GM23338 (cell line): ENCODE results near the gene PAQR5. TPM values are rescaled to one million over a fixed set of nuclear protein-coding genes. Genes with fewer than 3 reads are reported as not detected.

Experiments
- ATAC-seq: fragments of 200-7000 bp; cut with Tn5 transposase; 3 replicates; pipeline ENCODE4 v1.9.1; 2020
- DNase-seq: peaks from one replicate; pipeline ENCODE4 v3.0.0-alpha.2; 2015; ENCODE audit warnings: low spot score
- H2AFZ ChIP-seq: fragments of 200-600 bp; sonication (generic); 2 replicates; pipeline ENCODE4 v1.8.0; 2016; ENCODE audit warnings: antibody characterized with exemption, mild to moderate bottlenecking, moderate library complexity
- H3F3A ChIP-seq: fragments of 200-600 bp; sonication (generic); replicated peaks from 2 replicates; pipeline ENCODE4 v1.8.0; 2017; ENCODE audit warnings: antibody characterized with exemption, mixed run types, low read depth
- H3K27ac ChIP-seq: fragments of 200-600 bp; sonication (generic); 2 replicates; pipeline ENCODE4 v1.6.1; 2016; ENCODE audit warnings: low read depth
- H3K27me3 ChIP-seq: fragments of 200-600 bp; sonication (generic); 2 replicates; pipeline ENCODE4 v1.8.0; 2016; ENCODE audit warnings: mild to moderate bottlenecking, mixed run types, moderate library complexity; ENCODE audit not compliant: insufficient read depth
- H3K36me3 ChIP-seq: fragments of 200-600 bp; sonication (generic); 2 replicates; pipeline ENCODE4 v1.8.0; 2016; ENCODE audit warnings: mild to moderate bottlenecking; ENCODE audit not compliant: insufficient read depth
- H3K4me1 ChIP-seq: fragments of 200-600 bp; sonication (generic); 2 replicates; pipeline ENCODE4 v1.8.0; 2016; ENCODE audit warnings: mild to moderate bottlenecking, moderate library complexity; ENCODE audit not compliant: insufficient read depth
- H3K4me2 ChIP-seq: fragments of 200-600 bp; sonication (generic); 2 replicates; pipeline ENCODE4 v1.7.1; 2017; ENCODE audit warnings: mixed run types
- H3K4me3 ChIP-seq: fragments of 200-600 bp; sonication (generic); 2 replicates; pipeline ENCODE4 v1.6.1; 2016; ENCODE audit warnings: mixed run types
- H3K79me2 ChIP-seq: fragments of 200-600 bp; sonication (generic); replicated peaks from 2 replicates; pipeline ENCODE4 v1.8.0; 2017; ENCODE audit warnings: mild to moderate bottlenecking; ENCODE audit not compliant: insufficient read depth
- H3K9me2 ChIP-seq: fragments of 200-600 bp; sonication (generic); 2 replicates; pipeline ENCODE4 v1.8.0; 2017; ENCODE audit not compliant: insufficient read depth
- H4K20me1 ChIP-seq: fragments of 200-600 bp; sonication (generic); replicated peaks from 2 replicates; pipeline ENCODE4 v1.8.0; 2017; ENCODE audit warnings: mild to moderate bottlenecking; ENCODE audit not compliant: insufficient read depth
- H3K27ac Mint-ChIP-seq: 2 replicates; pipeline ENCODE4 v1.8.0; 2020; ENCODE audit warnings: inconsistent platforms, mild to moderate bottlenecking, moderate library complexity, mixed read lengths
- H3K27me3 Mint-ChIP-seq: 3 replicates; pipeline ENCODE4 v1.8.0; 2022; ENCODE audit warnings: low read depth, mild to moderate bottlenecking, moderate library complexity, mixed read lengths, inconsistent platforms; ENCODE audit not compliant: insufficient read depth, poor library complexity
- H3K36me3 Mint-ChIP-seq: 3 replicates; pipeline ENCODE4 v1.8.0; 2021; ENCODE audit warnings: low read depth, mild to moderate bottlenecking, inconsistent platforms, moderate library complexity, mixed read lengths
- H3K4me1 Mint-ChIP-seq: 3 replicates; pipeline ENCODE4 v1.8.0; 2020; ENCODE audit warnings: mild to moderate bottlenecking, inconsistent platforms, mixed read lengths
- H3K4me3 Mint-ChIP-seq: 3 replicates; pipeline ENCODE4 v1.8.0; 2021; ENCODE audit warnings: moderate library complexity, mild to moderate bottlenecking, inconsistent platforms, mixed read lengths
- H3K9me3 Mint-ChIP-seq: 3 replicates; pipeline ENCODE4 v1.8.0; 2020; ENCODE audit warnings: moderate library complexity, mild to moderate bottlenecking, inconsistent platforms, mixed read lengths
- CREB1 ChIP-seq: fragments of 250-450 bp; sonication (Bioruptor Pico); IDR thresholded peaks from 2 replicates; pipeline ENCODE4 v1.5.0; 2020; ENCODE audit warnings: low read depth, mild to moderate bottlenecking, moderate library complexity
- CTCF ChIP-seq, 2 experiments: fragments of 200-600 bp in 1 of 2; sonication (generic) in 1 of 2; conservative IDR thresholded peaks; 2 replicates each; pipeline versions ENCODE4 v1.5.1 to v1.6.1; 2016 to 2017; ENCODE audit warnings: antibody characterized with exemption in 2 of 2, low read depth in 2 of 2, mild to moderate bottlenecking in 2 of 2, moderate library complexity in 1 of 2
- ETS1 ChIP-seq: IDR thresholded peaks from 2 replicates; pipeline ENCODE4 v1.6.1; 2016; ENCODE audit warnings: antibody characterized with exemption
- EZH2 ChIP-seq: fragments of 200-600 bp; sonication (generic); IDR thresholded peaks from one replicate; pipeline ENCODE4 v1.8.0; 2017; ENCODE audit warnings: antibody characterized with exemption, mild to moderate bottlenecking, low read depth; ENCODE audit not compliant: unreplicated experiment
- EZH2phosphoT487 ChIP-seq: fragments of 200-600 bp; sonication (generic); IDR thresholded peaks from one replicate; pipeline ENCODE4 v1.8.1; 2018; ENCODE audit warnings: antibody characterized with exemption; ENCODE audit not compliant: unreplicated experiment
- JUNB ChIP-seq: IDR thresholded peaks from one replicate; pipeline ENCODE4 v1.6.1; 2016; ENCODE audit warnings: antibody characterized with exemption; ENCODE audit not compliant: unreplicated experiment
- NANOG ChIP-seq: IDR thresholded peaks from 2 replicates; pipeline ENCODE4 v1.6.1; 2016; ENCODE audit warnings: antibody characterized with exemption, borderline replicate concordance
- POLR2AphosphoS5 ChIP-seq: IDR thresholded peaks from 2 replicates; pipeline ENCODE4 v1.6.1; 2016; ENCODE audit warnings: antibody characterized with exemption, low read depth
- STAT1 ChIP-seq: IDR thresholded peaks from one replicate; pipeline ENCODE4 v1.6.1; 2016; ENCODE audit warnings: antibody characterized with exemption; ENCODE audit not compliant: unreplicated experiment
- ZNF114 ChIP-seq: fragments of 250-450 bp; sonication (Bioruptor Pico); IDR thresholded peaks from 2 replicates; pipeline ENCODE4 v1.5.0; 2020; ENCODE audit warnings: mild to moderate bottlenecking, moderate library complexity
- ZNF331 ChIP-seq: fragments of 250-450 bp; sonication (Bioruptor Pico); IDR thresholded peaks from 2 replicates; pipeline ENCODE4 v1.5.0; 2020; ENCODE audit warnings: low read depth, mild to moderate bottlenecking, moderate library complexity
- polyA plus RNA-seq: library from polyadenylated mRNA; unstranded; fragments of >200 nt; fragmentation: Nextera tagmentation; extraction: Ambion mirVana; gene quantifications from 2 replicates; pipeline ENCODE4 v1.2.1, GENCODE V29; 2016
- total RNA-seq: library from RNA; depleted of rRNA; stranded (reverse); fragments of >200 nt; shearing (Covaris generic); gene quantifications from 2 replicates; pipeline ENCODE4 v1.2.3, GENCODE V29; 2014
- TF ChIP-seq, protein P1 (sequence below): fragments of 250-450 bp; sonication (Bioruptor Pico); IDR thresholded peaks from 2 replicates; pipeline ENCODE4 v1.5.0; 2020; ENCODE audit warnings: mild to moderate bottlenecking, moderate library complexity
- TF ChIP-seq, protein P2 (sequence below): IDR thresholded peaks from one replicate; pipeline ENCODE4 v1.6.1; 2018; ENCODE audit warnings: antibody characterized with exemption; ENCODE audit not compliant: unreplicated experiment

The PAQR5 gene
- total and polyA plus RNA-seq, 2 experiments from 2014 or later = 8.7 to 14.5 TPM

- ATAC-seq (no peak), DNase-seq (no peak)
- Histone ChIP-seq H3K27ac (no peak overlapping the region; the same call in 1 of the 2 replicates), H3K4me2 (no peak overlapping the region), H3K36me3 (peaks cover 72% of the 10 kb centered on the region), H3K27me3 (no peaks in the 10 kb centered on the region), H2AFZ (no peak overlapping the region), H3K4me1 (no peaks in the 10 kb centered on the region), H4K20me1 (peaks cover 7% of the 10 kb centered on the region), H3K4me3 (no peak overlapping the region), H3F3A (no peaks in the 10 kb centered on the region), H3K79me2 (0 out of 2 replicates have a peak, but pooled peaks cover 4% of the 10 kb centered on the region), H3K9me2 (no peaks in the 10 kb centered on the region)
- H3K27me3 Mint-ChIP-seq = no peaks in the 10 kb centered on the region
- no peaks in the 10 kb centered on the region for H3K4me1 Mint-ChIP-seq
- H3K36me3 Mint-ChIP-seq = peaks cover 89% of the 10 kb centered on the region
- TF ChIP-seq CREB1 = no peak
- TF ChIP-seq EZH2 = no peak
- TF ChIP-seq NANOG = no peak
- TF ChIP-seq STAT1 = no peak
- TF ChIP-seq, protein P1, sequence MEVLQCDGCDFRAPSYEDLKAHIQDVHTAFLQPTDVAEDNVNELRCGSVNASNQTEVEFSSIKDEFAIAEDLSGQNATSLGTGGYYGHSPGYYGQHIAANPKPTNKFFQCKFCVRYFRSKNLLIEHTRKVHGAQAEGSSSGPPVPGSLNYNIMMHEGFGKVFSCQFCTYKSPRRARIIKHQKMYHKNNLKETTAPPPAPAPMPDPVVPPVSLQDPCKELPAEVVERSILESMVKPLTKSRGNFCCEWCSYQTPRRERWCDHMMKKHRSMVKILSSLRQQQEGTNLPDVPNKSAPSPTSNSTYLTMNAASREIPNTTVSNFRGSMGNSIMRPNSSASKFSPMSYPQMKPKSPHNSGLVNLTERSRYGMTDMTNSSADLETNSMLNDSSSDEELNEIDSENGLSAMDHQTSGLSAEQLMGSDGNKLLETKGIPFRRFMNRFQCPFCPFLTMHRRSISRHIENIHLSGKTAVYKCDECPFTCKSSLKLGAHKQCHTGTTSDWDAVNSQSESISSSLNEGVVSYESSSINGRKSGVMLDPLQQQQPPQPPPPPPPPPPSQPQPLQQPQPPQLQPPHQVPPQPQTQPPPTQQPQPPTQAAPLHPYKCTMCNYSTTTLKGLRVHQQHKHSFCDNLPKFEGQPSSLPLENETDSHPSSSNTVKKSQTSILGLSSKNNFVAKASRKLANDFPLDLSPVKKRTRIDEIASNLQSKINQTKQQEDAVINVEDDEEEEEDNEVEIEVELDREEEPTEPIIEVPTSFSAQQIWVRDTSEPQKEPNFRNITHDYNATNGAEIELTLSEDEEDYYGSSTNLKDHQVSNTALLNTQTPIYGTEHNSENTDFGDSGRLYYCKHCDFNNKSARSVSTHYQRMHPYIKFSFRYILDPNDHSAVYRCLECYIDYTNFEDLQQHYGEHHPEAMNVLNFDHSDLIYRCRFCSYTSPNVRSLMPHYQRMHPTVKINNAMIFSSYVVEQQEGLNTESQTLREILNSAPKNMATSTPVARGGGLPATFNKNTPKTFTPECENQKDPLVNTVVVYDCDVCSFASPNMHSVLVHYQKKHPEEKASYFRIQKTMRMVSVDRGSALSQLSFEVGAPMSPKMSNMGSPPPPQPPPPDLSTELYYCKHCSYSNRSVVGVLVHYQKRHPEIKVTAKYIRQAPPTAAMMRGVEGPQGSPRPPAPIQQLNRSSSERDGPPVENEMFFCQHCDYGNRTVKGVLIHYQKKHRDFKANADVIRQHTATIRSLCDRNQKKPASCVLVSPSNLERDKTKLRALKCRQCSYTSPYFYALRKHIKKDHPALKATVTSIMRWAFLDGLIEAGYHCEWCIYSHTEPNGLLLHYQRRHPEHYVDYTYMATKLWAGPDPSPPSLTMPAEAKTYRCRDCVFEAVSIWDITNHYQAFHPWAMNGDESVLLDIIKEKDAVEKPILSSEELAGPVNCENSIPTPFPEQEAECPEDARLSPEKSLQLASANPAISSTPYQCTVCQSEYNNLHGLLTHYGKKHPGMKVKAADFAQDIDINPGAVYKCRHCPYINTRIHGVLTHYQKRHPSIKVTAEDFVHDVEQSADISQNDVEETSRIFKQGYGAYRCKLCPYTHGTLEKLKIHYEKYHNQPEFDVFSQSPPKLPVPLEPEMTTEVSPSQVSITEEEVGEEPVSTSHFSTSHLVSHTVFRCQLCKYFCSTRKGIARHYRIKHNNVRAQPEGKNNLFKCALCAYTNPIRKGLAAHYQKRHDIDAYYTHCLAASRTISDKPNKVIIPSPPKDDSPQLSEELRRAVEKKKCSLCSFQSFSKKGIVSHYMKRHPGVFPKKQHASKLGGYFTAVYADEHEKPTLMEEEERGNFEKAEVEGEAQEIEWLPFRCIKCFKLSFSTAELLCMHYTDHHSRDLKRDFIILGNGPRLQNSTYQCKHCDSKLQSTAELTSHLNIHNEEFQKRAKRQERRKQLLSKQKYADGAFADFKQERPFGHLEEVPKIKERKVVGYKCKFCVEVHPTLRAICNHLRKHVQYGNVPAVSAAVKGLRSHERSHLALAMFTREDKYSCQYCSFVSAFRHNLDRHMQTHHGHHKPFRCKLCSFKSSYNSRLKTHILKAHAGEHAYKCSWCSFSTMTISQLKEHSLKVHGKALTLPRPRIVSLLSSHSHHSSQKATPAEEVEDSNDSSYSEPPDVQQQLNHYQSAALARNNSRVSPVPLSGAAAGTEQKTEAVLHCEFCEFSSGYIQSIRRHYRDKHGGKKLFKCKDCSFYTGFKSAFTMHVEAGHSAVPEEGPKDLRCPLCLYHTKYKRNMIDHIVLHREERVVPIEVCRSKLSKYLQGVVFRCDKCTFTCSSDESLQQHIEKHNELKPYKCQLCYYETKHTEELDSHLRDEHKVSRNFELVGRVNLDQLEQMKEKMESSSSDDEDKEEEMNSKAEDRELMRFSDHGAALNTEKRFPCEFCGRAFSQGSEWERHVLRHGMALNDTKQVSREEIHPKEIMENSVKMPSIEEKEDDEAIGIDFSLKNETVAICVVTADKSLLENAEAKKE (CRISPR knock-in tag) = no peak
- TF ChIP-seq, protein P2, sequence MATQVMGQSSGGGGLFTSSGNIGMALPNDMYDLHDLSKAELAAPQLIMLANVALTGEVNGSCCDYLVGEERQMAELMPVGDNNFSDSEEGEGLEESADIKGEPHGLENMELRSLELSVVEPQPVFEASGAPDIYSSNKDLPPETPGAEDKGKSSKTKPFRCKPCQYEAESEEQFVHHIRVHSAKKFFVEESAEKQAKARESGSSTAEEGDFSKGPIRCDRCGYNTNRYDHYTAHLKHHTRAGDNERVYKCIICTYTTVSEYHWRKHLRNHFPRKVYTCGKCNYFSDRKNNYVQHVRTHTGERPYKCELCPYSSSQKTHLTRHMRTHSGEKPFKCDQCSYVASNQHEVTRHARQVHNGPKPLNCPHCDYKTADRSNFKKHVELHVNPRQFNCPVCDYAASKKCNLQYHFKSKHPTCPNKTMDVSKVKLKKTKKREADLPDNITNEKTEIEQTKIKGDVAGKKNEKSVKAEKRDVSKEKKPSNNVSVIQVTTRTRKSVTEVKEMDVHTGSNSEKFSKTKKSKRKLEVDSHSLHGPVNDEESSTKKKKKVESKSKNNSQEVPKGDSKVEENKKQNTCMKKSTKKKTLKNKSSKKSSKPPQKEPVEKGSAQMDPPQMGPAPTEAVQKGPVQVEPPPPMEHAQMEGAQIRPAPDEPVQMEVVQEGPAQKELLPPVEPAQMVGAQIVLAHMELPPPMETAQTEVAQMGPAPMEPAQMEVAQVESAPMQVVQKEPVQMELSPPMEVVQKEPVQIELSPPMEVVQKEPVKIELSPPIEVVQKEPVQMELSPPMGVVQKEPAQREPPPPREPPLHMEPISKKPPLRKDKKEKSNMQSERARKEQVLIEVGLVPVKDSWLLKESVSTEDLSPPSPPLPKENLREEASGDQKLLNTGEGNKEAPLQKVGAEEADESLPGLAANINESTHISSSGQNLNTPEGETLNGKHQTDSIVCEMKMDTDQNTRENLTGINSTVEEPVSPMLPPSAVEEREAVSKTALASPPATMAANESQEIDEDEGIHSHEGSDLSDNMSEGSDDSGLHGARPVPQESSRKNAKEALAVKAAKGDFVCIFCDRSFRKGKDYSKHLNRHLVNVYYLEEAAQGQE = no peak
- no peak for TF ChIP-seq ZNF331 (CRISPR knock-in tag)
- TF ChIP-seq EZH2phosphoT487 = no peak
- TF ChIP-seq JUNB = no peak
- no peak for TF ChIP-seq POLR2AphosphoS5
- TF ChIP-seq ETS1 = no peak
- TF ChIP-seq ZNF114 (CRISPR knock-in tag) = no peak
- TF ChIP-seq CTCF (conservative IDR thresholded peaks at IDR 0.05; ENCODE audit: low read depth in 2 of 2) = no peak
- no peaks in the 10 kb centered on the region for H3K9me3 Mint-ChIP-seq
- no peak overlapping the region for H3K4me3 Mint-ChIP-seq
- H3K27ac Mint-ChIP-seq = no peak overlapping the region
Measured at GRCh38 chr15:69439623-69440022, 140.9 kb downstream of the PAQR5 start.
